SK-N-SH treated with all-trans-retinoic acid at 6 μM for 48 hours (cell line): ENCODE data around the gene TPR.

Experiments used
- ARNTL ChIP-seq: fragments of 450-650 bp; formaldehyde crosslinking; IDR thresholded peaks from 2 replicates; pipeline ENCODE4 v1.5.0; 2020; ENCODE audit warnings: low read depth, mild to moderate bottlenecking, moderate library complexity, borderline replicate concordance
- OSR1 ChIP-seq: fragments of 250-450 bp; sonication (Bioruptor Pico); IDR thresholded peaks from 2 replicates; pipeline ENCODE4 v1.8.0; 2022; ENCODE audit warnings: moderate library complexity, mild to moderate bottlenecking, inconsistent platforms
- SNAI2 ChIP-seq: fragments of 250-450 bp; sonication (Bioruptor Pico); IDR thresholded peaks from 2 replicates; pipeline ENCODE4 v1.5.0; 2020; ENCODE audit warnings: mild to moderate bottlenecking, moderate library complexity
- ZC3H10 ChIP-seq: fragments of 250-450 bp; sonication (Bioruptor Pico); IDR thresholded peaks from 2 replicates; pipeline ENCODE4 v1.5.1; 2021; ENCODE audit warnings: mild to moderate bottlenecking, moderate library complexity
- ZFP3 ChIP-seq: fragments of 250-450 bp; sonication (Bioruptor Pico); IDR thresholded peaks from 2 replicates; pipeline ENCODE4 v1.5.0; 2020; ENCODE audit warnings: mild to moderate bottlenecking, moderate library complexity
- ZFP30 ChIP-seq: fragments of 450-650 bp; formaldehyde crosslinking; IDR thresholded peaks from 2 replicates; pipeline ENCODE4 v1.5.0; 2022; ENCODE audit warnings: mild to moderate bottlenecking, moderate library complexity
- ZNF70 ChIP-seq: fragments of 450-650 bp; formaldehyde crosslinking; IDR thresholded peaks from 2 replicates; pipeline ENCODE4 v1.5.0; 2020; ENCODE audit warnings: mild to moderate bottlenecking, moderate library complexity
- TF ChIP-seq, protein P1 (sequence below): fragments of 250-450 bp; sonication (Bioruptor Pico); IDR thresholded peaks from 2 replicates; pipeline ENCODE4 v1.8.0; 2021; ENCODE audit warnings: low read depth, mild to moderate bottlenecking, moderate library complexity, borderline replicate concordance
- TF ChIP-seq, protein P2 (sequence below): fragments of 250-450 bp; sonication (Bioruptor Pico); IDR thresholded peaks from 2 replicates; pipeline ENCODE4 v1.5.1; 2020; ENCODE audit warnings: low read depth, mild to moderate bottlenecking, moderate library complexity

DNA sequence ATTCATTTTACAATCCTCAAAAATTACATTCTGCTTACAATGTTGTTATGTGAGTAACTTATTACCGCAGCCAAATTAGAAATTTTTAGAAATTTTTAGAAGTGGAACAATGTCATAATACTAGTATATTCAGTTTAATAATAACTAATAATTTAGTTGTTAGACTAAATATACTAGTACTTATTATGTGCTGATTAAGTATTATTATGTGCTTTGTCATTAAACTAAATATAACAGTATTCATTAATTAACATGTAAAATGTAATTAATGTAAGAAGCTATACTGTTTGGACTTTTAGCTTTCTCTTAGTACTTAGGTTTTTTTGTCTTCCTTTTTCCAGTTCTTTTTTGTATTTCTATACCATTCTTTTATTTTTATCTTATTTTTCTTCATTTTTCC is 15.9 kb upstream of the TPR start:
- TF ChIP-seq OSR1 (CRISPR knock-in tag) (no peak), ZFP30 (CRISPR knock-in tag) (no peak), ZC3H10 (no peak), ZFP3 (CRISPR knock-in tag) (no peak), ZNF70 (CRISPR knock-in tag) (no peak), ARNTL (CRISPR knock-in tag) (no peak), SNAI2 (CRISPR knock-in tag) (no peak)
- TF ChIP-seq, protein P1, sequence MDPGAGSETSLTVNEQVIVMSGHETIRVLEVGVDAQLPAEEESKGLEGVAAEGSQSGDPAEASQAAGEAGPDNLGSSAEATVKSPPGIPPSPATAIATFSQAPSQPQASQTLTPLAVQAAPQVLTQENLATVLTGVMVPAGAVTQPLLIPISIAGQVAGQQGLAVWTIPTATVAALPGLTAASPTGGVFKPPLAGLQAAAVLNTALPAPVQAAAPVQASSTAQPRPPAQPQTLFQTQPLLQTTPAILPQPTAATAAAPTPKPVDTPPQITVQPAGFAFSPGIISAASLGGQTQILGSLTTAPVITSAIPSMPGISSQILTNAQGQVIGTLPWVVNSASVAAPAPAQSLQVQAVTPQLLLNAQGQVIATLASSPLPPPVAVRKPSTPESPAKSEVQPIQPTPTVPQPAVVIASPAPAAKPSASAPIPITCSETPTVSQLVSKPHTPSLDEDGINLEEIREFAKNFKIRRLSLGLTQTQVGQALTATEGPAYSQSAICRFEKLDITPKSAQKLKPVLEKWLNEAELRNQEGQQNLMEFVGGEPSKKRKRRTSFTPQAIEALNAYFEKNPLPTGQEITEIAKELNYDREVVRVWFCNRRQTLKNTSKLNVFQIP, result no peak
- TF ChIP-seq, protein P2, sequence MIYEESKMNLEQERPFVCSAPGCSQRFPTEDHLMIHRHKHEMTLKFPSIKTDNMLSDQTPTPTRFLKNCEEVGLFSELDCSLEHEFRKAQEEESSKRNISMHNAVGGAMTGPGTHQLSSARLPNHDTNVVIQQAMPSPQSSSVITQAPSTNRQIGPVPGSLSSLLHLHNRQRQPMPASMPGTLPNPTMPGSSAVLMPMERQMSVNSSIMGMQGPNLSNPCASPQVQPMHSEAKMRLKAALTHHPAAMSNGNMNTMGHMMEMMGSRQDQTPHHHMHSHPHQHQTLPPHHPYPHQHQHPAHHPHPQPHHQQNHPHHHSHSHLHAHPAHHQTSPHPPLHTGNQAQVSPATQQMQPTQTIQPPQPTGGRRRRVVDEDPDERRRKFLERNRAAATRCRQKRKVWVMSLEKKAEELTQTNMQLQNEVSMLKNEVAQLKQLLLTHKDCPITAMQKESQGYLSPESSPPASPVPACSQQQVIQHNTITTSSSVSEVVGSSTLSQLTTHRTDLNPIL (CRISPR knock-in tag), result no peak
